Measurements from ENCODE around the gene PROSER3. TPM values are rescaled to one million over a fixed set of nuclear protein-coding genes. Genes with fewer than 3 reads are reported as not detected.

Gene PROSER3
- total RNA-seq, 2 donors from 2014 or later = 7.3 to 14.2 TPM

DNA sequence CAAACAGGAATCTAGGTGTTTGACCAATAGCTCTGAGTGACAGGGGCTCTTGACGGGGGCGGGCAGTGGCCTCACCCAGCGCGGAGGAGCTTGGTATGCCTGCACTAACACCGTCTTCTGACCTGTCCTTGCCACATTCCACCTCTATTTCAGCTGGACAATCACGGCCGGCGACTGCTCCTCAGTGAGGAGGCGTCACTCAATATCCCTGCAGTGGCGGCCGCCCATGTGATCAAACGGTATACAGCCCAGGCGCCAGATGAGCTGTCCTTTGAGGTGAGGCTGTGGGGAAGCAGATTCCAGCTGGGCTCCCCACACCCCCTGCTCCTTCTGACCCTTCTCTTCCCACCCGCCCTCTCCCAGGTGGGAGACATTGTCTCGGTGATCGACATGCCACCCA lies 22.1 kb downstream of the PROSER3 start:
- Histone ChIP-seq H3K4me3 (no peak overlapping the region), H3K27me3 (no peaks in the 10 kb centered on the region), H3K9me3 (no peaks in the 10 kb centered on the region), H3K4me1 (peaks cover 7% of the 10 kb centered on the region), H3K36me3 (replicated peaks in 1 of 2; ENCODE audit: insufficient read depth in 1 of 2, low read depth in 2 of 2) (no peaks in the 10 kb centered on the region), H3K27ac (no peak overlapping the region)
- intact Hi-C loops (cut with DNase I) = no loop called here
- 92 to 93% methylated on average over 14 to 16 of the region's 16 CpGs for WGBS, 2 donors
- DNase-seq (no peak), ATAC-seq (no peak)
- TF ChIP-seq, protein P1, sequence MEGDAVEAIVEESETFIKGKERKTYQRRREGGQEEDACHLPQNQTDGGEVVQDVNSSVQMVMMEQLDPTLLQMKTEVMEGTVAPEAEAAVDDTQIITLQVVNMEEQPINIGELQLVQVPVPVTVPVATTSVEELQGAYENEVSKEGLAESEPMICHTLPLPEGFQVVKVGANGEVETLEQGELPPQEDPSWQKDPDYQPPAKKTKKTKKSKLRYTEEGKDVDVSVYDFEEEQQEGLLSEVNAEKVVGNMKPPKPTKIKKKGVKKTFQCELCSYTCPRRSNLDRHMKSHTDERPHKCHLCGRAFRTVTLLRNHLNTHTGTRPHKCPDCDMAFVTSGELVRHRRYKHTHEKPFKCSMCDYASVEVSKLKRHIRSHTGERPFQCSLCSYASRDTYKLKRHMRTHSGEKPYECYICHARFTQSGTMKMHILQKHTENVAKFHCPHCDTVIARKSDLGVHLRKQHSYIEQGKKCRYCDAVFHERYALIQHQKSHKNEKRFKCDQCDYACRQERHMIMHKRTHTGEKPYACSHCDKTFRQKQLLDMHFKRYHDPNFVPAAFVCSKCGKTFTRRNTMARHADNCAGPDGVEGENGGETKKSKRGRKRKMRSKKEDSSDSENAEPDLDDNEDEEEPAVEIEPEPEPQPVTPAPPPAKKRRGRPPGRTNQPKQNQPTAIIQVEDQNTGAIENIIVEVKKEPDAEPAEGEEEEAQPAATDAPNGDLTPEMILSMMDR (IDR thresholded peaks at IDR 0.05) = no peak
- TF ChIP-seq POLR2A (IDR thresholded peaks at IDR 0.05) = no peak

DNA sequence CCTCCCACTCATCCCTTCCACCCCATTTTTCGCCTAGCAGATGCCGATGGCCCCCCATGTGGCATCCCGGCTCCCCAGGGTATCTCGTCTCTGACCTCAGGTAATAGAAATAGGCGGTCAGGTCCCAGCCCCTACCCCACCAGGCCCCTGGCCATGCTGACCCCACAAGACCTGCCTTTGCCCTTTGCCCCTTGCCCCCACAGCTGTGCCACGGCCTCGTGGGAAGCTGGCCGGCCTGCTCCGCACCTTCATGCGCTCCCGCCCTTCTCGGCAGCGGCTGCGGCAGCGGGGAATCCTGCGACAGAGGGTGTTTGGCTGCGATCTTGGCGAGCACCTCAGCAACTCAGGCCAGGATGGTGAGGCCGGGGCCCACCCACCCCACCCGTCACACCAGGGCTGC lies 22.7 kb downstream of the PROSER3 start:
- H3K4me1 ChIP-seq = peaks cover 6% of the 10 kb centered on the region
- intact Hi-C loops (cut with DNase I) = no loop called here
- H3K27ac ChIP-seq = no peak overlapping the region
- no peaks in the 10 kb centered on the region for H3K9me3 ChIP-seq
- H3K36me3 ChIP-seq (replicated peaks in 1 of 2; ENCODE audit: insufficient read depth in 1 of 2, low read depth in 2 of 2) = no peaks in the 10 kb centered on the region
- H3K4me3 ChIP-seq = no peak overlapping the region
- DNase-seq = no peak
- TF ChIP-seq, protein P1 (IDR thresholded peaks at IDR 0.05) = no peak
- ATAC-seq = no peak
- H3K27me3 ChIP-seq = no peaks in the 10 kb centered on the region
- WGBS, 2 donors = 86 to 90% methylated on average over 3 to 15 of the region's 20 CpGs

DNA sequence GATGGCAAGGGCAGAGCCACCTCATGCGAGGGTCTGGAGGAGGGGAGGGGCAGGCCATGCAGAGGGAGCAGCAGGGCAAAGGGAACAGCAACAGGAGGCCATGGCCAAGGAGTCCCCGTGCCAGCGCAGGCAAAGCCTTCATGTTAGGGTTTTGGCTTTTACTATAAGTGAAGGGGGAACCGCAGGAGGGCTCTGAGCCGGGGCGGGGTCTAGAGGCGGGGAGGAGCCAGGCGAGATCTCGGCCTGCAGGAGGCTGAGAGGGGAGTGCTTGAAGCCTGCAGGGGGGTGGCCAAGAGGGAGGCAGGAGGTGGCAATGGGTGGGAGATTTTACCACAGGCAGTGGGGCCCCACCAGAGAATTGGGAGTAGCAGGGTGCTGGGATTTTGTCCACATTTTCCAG lies 23.7 kb downstream of the PROSER3 start:
- no peak for TF ChIP-seq POLR2A (IDR thresholded peaks at IDR 0.05)
- TF ChIP-seq, protein P1 (IDR thresholded peaks at IDR 0.05) = no peak

DNA sequence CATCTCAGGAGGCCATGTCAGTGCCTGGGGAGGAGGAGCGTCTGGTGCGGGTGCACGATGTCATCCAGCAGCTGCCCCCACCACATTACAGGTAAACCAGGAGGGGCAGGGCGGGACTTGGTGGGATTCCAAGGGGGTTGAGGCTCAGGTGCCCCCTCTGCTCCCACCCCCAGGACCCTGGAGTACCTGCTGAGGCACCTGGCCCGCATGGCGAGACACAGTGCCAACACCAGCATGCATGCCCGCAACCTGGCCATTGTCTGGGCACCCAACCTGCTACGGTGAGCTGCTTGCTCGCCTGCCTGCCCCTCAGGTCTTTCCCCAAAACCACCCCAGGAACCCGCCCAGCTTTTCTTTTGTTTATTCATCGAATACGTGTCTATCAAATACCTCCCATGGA lies 24.6 kb downstream of the PROSER3 start:
- 91 to 95% methylated on average over 9 to 12 of the region's 12 CpGs for WGBS, 2 donors

More for the DNA sequence above, 23.7 kb downstream of the PROSER3 start:
- H3K4me3 ChIP-seq = no peak overlapping the region
- H3K27me3 ChIP-seq = no peaks in the 10 kb centered on the region
- DNase-seq = no peak
- no peaks in the 10 kb centered on the region for H3K4me1 ChIP-seq
- ATAC-seq = no peak
- no peaks in the 10 kb centered on the region for H3K36me3 ChIP-seq (replicated peaks in 1 of 2; ENCODE audit: insufficient read depth in 1 of 2, low read depth in 2 of 2)
- H3K27ac ChIP-seq = no peak overlapping the region
- WGBS, 2 donors = 88 to 90% methylated on average over 9 of the region's 9 CpGs
- H3K9me3 ChIP-seq = no peaks in the 10 kb centered on the region
- intact Hi-C loops (cut with DNase I) = no loop called here

More for the DNA sequence above, 24.6 kb downstream of the PROSER3 start:
- H3K27ac ChIP-seq = no peak overlapping the region
- no peaks in the 10 kb centered on the region for H3K9me3 ChIP-seq
- no peak for DNase-seq
- no peaks in the 10 kb centered on the region for H3K36me3 ChIP-seq (replicated peaks in 1 of 2; ENCODE audit: insufficient read depth in 1 of 2, low read depth in 2 of 2)
- intact Hi-C loops (cut with DNase I) = no loop called here
- H3K27me3 ChIP-seq = no peaks in the 10 kb centered on the region
- no peaks in the 10 kb centered on the region for H3K4me1 ChIP-seq
- no peak for TF ChIP-seq POLR2A (IDR thresholded peaks at IDR 0.05)
- TF ChIP-seq, protein P1 (IDR thresholded peaks at IDR 0.05) = no peak
- no peak for ATAC-seq
- no peak overlapping the region for H3K4me3 ChIP-seq

Data from body of pancreas (tissue), 4 donors.